Left ventricle myocardium inferior (tissue), 1 donor: Measurements from ENCODE around the gene EYA2. TPM values are rescaled to one million over a fixed set of nuclear protein-coding genes. Genes with fewer than 3 reads are reported as not detected.
A peak's percentile ranks its signal among the peaks of the same experiment; 100 is the strongest.

ENCODE experiments used
- DNase-seq: peaks from one replicate; pipeline ENCODE4 v3.0.0-alpha.2; 2020
- H3K27ac ChIP-seq: fragments of 200-600 bp; replicated peaks from 2 replicates; pipeline ENCODE4 v1.8.0; 2021
- H3K27me3 ChIP-seq: fragments of 200-600 bp; 2 replicates; pipeline ENCODE4 v1.8.0; 2021; ENCODE audit warnings: low read depth
- H3K36me3 ChIP-seq: fragments of 200-600 bp; 2 replicates; pipeline ENCODE4 v1.8.0; 2021
- H3K4me1 ChIP-seq: fragments of 200-600 bp; 2 replicates; pipeline ENCODE4 v1.8.0; 2021
- H3K4me3 ChIP-seq: fragments of 200-600 bp; 2 replicates; pipeline ENCODE4 v1.8.0; 2021; ENCODE audit warnings: mild to moderate bottlenecking, moderate library complexity
- H3K9me3 ChIP-seq: fragments of 200-600 bp; replicated peaks from 2 replicates; pipeline ENCODE4 v1.8.0; 2021
- CTCF ChIP-seq: fragments of 200-600 bp; IDR thresholded peaks from 2 replicates; pipeline ENCODE4 v1.8.0; 2021; ENCODE audit warnings: antibody characterized with exemption, mild to moderate bottlenecking, borderline replicate concordance
- intact Hi-C: fragments of 100-400 bp; cut with micrococcal nuclease; formaldehyde crosslinking; loops from one replicate; pipeline ENCODE4 v1.11.0; 2022
- total RNA-seq: library from RNA; stranded (reverse); fragmentation: NEBNext Ultra II Directional; extraction: Animal tissue kit (Norgen Biotek cat#: 25700); gene quantifications from one replicate; pipeline ENCODE4 v1.2.1, GENCODE V29; 2021
- donor health status: DM: no; HTN: yes; CAD: no; lungs with severe emphysema.

EYA2 gene
- total RNA-seq, 1 donor from 2014 or later, result 0.63 TPM

- no peaks in the 10 kb centered on the region for H3K27me3 ChIP-seq
- DNase-seq, result no peak
- H3K4me1 ChIP-seq, result peaks cover 48% of the 10 kb centered on the region
- H3K27ac ChIP-seq, result peak overlapping the region; percentile 85
- TF ChIP-seq CTCF, result no peak
- no peak overlapping the region for H3K4me3 ChIP-seq
- intact Hi-C loops, result no loop called here
- peaks cover 73% of the 10 kb centered on the region for H3K36me3 ChIP-seq
- H3K9me3 ChIP-seq, result no peaks in the 10 kb centered on the region
Observed at GRCh38 chr20:47211036-47211435, 316.4 kb downstream of the EYA2 start.

GRCh38 chr20:47212606-47213207 is 318.1 kb downstream of the EYA2 start:
- H3K4me3 ChIP-seq, result no peak overlapping the region
- peak overlapping the region; percentile 85 for H3K27ac ChIP-seq
- no peak for DNase-seq
- H3K36me3 ChIP-seq, result peaks cover 86% of the 10 kb centered on the region
- no peaks in the 10 kb centered on the region for H3K9me3 ChIP-seq
- H3K4me1 ChIP-seq, result peaks cover 51% of the 10 kb centered on the region
- H3K27me3 ChIP-seq, result no peaks in the 10 kb centered on the region
- TF ChIP-seq CTCF, result no peak
- intact Hi-C loops, result no loop called here

- H3K4me3 ChIP-seq, result no peak overlapping the region
- H3K27me3 ChIP-seq, result no peaks in the 10 kb centered on the region
- no peaks in the 10 kb centered on the region for H3K9me3 ChIP-seq
- TF ChIP-seq CTCF, result no peak
- intact Hi-C loops, result no loop called here
- peak overlapping the region; percentile 85 for H3K27ac ChIP-seq
- DNase-seq, result no peak
- peaks cover 85% of the 10 kb centered on the region for H3K36me3 ChIP-seq
- peaks cover 62% of the 10 kb centered on the region for H3K4me1 ChIP-seq
Observed at GRCh38 chr20:47213966-47214365, 319.3 kb downstream of the EYA2 start.

GRCh38 chr20:47215653-47216397 is 321.2 kb downstream of the EYA2 start:
- Histone ChIP-seq H3K27me3 (no peaks in the 10 kb centered on the region), H3K27ac (peak overlapping the region; percentile 85), H3K4me3 (no peak overlapping the region), H3K9me3 (no peaks in the 10 kb centered on the region), H3K4me1 (peaks cover 62% of the 10 kb centered on the region), H3K36me3 (peaks cover 83% of the 10 kb centered on the region)
- intact Hi-C loops, result no loop called here
- TF ChIP-seq CTCF, result no peak
- no peak for DNase-seq

GRCh38 chr20:47216819-47217410 is 322.3 kb downstream of the EYA2 start:
- Histone ChIP-seq H3K9me3 (no peaks in the 10 kb centered on the region), H3K27me3 (no peaks in the 10 kb centered on the region), H3K4me3 (no peak overlapping the region), H3K27ac (peak overlapping the region; percentile 50), H3K36me3 (peaks cover 85% of the 10 kb centered on the region), H3K4me1 (peaks cover 59% of the 10 kb centered on the region)
- DNase-seq, result no peak
- intact Hi-C loops, result no loop called here
- TF ChIP-seq CTCF, result no peak
